ENCODE measurements around the gene ASS1. TPM values are rescaled to one million over a fixed set of nuclear protein-coding genes. Genes with fewer than 3 reads are reported as not detected.

ASS1 gene
- total and polyA plus RNA-seq, 2 of the 13 experiments (the other 11 are each of a cell fraction or from before 2014, with no cell fraction given), result 77.6 to 122 TPM

DNA sequence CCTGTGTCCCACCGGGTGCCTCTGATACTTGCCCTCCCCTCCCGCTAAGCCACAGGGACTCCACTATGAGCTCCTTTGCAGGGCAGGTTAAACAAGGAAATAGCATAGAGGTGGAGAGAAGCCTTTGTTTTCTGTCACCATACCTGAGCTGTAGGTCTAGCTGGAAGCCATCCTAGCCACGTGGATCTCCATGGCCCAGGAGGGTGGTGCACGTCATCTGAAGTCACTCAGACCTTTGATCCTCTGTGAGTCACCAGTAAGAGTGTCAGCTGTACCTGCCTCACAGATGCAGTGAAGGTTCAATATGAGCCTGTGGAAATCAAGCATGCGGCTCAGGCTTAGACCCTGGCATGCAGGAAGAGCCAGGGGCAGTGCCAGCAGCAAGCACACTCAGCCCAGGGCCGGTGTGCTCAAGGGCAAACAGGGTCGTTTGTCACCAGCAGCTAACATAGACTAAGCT is 55.1 kb downstream of the ASS1 start (continued):
- TF ChIP-seq, protein P1, sequence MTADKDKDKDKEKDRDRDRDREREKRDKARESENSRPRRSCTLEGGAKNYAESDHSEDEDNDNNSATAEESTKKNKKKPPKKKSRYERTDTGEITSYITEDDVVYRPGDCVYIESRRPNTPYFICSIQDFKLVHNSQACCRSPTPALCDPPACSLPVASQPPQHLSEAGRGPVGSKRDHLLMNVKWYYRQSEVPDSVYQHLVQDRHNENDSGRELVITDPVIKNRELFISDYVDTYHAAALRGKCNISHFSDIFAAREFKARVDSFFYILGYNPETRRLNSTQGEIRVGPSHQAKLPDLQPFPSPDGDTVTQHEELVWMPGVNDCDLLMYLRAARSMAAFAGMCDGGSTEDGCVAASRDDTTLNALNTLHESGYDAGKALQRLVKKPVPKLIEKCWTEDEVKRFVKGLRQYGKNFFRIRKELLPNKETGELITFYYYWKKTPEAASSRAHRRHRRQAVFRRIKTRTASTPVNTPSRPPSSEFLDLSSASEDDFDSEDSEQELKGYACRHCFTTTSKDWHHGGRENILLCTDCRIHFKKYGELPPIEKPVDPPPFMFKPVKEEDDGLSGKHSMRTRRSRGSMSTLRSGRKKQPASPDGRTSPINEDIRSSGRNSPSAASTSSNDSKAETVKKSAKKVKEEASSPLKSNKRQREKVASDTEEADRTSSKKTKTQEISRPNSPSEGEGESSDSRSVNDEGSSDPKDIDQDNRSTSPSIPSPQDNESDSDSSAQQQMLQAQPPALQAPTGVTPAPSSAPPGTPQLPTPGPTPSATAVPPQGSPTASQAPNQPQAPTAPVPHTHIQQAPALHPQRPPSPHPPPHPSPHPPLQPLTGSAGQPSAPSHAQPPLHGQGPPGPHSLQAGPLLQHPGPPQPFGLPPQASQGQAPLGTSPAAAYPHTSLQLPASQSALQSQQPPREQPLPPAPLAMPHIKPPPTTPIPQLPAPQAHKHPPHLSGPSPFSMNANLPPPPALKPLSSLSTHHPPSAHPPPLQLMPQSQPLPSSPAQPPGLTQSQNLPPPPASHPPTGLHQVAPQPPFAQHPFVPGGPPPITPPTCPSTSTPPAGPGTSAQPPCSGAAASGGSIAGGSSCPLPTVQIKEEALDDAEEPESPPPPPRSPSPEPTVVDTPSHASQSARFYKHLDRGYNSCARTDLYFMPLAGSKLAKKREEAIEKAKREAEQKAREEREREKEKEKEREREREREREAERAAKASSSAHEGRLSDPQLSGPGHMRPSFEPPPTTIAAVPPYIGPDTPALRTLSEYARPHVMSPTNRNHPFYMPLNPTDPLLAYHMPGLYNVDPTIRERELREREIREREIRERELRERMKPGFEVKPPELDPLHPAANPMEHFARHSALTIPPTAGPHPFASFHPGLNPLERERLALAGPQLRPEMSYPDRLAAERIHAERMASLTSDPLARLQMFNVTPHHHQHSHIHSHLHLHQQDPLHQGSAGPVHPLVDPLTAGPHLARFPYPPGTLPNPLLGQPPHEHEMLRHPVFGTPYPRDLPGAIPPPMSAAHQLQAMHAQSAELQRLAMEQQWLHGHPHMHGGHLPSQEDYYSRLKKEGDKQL (CRISPR knock-in tag; IDR thresholded peaks at IDR 0.05; ENCODE audit: low read depth), result 0 out of 2 replicates have a peak, but pooled peaks have one; percentile 26
- 0 out of 2 replicates have a peak, but pooled peaks have one; percentile 41 for TF ChIP-seq ZNF24 (IDR thresholded peaks at IDR 0.05)

DNA sequence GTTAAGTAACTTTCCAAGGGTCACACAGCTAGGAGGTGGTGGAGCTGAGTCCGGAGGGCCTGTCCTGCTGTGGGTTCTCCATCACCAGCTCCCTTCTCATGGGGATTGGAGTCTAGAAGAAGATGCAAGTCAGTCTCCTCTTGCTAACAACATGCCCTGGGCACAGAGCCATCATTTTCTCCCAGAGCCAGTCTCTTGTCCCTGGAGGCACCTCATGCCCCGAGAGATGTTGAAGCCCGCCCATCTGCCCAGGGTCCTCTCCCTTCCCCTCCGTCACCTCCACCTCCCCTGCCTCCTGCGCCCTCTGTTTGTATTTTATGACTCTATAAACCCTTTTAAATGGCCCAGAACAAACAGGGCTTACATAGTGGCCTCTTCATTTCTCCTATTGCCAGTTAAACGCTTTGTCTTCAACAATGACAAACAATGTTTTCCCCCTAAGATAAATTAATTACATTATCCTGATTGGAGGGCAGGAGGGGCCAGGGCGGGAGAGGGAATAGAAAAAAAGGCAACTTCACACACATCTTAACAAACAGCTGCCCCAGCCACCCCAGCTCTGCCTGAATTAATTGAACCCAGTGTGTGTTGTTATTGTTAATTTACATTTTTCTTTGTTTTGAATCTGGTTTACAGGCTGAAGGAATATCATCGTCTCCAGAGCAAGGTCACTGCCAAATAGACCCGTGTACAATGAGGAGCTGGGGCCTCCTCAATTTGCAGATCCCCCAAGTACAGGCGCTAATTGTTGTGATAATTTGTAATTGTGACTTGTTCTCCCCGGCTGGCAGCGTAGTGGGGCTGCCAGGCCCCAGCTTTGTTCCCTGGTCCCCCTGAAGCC is 55.8 kb downstream of the ASS1 start:
- Histone ChIP-seq H3K4me1 (ENCODE audit: insufficient read depth, low read length) (peaks cover 42% of the 10 kb centered on the region), H3K79me2 (ENCODE audit: insufficient read depth, low read length) (no peaks in the 10 kb centered on the region), H3K4me3 (replicated peaks in 1 of 3; ENCODE audit: insufficient read depth in 1 of 3, low read depth in 2 of 3, low read length in 3 of 3) (peak overlapping the region in 2 of 3 experiments; percentile 23 to 65; a peak in 3 of 6 replicates), H4K20me1 (ENCODE audit: insufficient read depth, low read length) (no peaks in the 10 kb centered on the region), H3K9ac (ENCODE audit: insufficient read depth, low read depth, low read length) (peak overlapping the region; percentile 82), H2AFZ (ENCODE audit: low read length) (no peak overlapping the region), H3K36me3 (replicated peaks in 1 of 2; ENCODE audit: control insufficient read depth in 1 of 2, insufficient read depth in 2 of 2, low read length in 2 of 2) (peaks cover 0 to 7% of the 10 kb centered on the region in 2 experiments; a peak in 1 of 5 replicates), H3K9me3 (ENCODE audit: low read length) (peaks cover 3% of the 10 kb centered on the region; the same call in 1 of the 2 replicates), H3K4me2 (ENCODE audit: low read depth, low read length) (peak overlapping the region; percentile 84), H3K27me3 (ENCODE audit: control insufficient read depth in 1 of 2, insufficient read depth in 2 of 2, low read length in 2 of 2) (no peaks in the 10 kb centered on the region), H3K27ac (ENCODE audit: extremely low read length, insufficient read depth, low read length) (peak overlapping the region; percentile 95)
- POLR2A ChIA-PET, result interaction anchor here (0.7 to 4.2 kb wide), 21 partner anchors 10 to 193 kb away, joined by 3 to 86 read pairs (median 8); partner anchors contain the start of genes EXOSC2 and FUBP3
- in situ Hi-C loops (cut with HindIII; ENCODE audit: extremely low pct_ligation_motif_present, low pct_unique_long_range_greater_than_20kb), result no loop called here
- intact Hi-C loops (cut with micrococcal nuclease; ENCODE audit: unreplicated experiment), result no loop called here
- FAIRE-seq (no peak), DNase-seq (ENCODE audit: low spot score) (no peak), ATAC-seq (no peak)
- CTCF ChIA-PET (ENCODE audit: low intra/inter-chr PET ratio, low total read pairs), result no interaction called here
- WGBS (ENCODE audit: low lambda C conversion rate), result 71% methylated on average over 11 of the region's 12 CpGs
- no TSS peak for BruUV-seq (replicated peaks)
- TF ChIP-seq ZNF768 (CRISPR knock-in tag; IDR thresholded peaks at IDR 0.05) (peak; percentile 52; the same call in 1 of the 2 replicates), KMT2A (CRISPR knock-in tag; IDR thresholded peaks at IDR 0.05) (no peak), RCOR2 (CRISPR knock-in tag; IDR thresholded peaks at IDR 0.05) (no peak), MXD4 (CRISPR knock-in tag; IDR thresholded peaks at IDR 0.05) (no peak; the same call in 1 of the 2 replicates), ZNF3 (CRISPR knock-in tag; IDR thresholded peaks at IDR 0.05) (no peak), ZNF263 (CRISPR knock-in tag; IDR thresholded peaks at IDR 0.05) (0 out of 2 replicates have a peak, but pooled peaks have one; percentile 4), LCORL (IDR thresholded peaks at IDR 0.05) (no peak), LCORL (CRISPR knock-in tag; IDR thresholded peaks at IDR 0.05) (0 out of 2 replicates have a peak, but pooled peaks have one; percentile 3)
- TF ChIP-seq, protein P2, sequence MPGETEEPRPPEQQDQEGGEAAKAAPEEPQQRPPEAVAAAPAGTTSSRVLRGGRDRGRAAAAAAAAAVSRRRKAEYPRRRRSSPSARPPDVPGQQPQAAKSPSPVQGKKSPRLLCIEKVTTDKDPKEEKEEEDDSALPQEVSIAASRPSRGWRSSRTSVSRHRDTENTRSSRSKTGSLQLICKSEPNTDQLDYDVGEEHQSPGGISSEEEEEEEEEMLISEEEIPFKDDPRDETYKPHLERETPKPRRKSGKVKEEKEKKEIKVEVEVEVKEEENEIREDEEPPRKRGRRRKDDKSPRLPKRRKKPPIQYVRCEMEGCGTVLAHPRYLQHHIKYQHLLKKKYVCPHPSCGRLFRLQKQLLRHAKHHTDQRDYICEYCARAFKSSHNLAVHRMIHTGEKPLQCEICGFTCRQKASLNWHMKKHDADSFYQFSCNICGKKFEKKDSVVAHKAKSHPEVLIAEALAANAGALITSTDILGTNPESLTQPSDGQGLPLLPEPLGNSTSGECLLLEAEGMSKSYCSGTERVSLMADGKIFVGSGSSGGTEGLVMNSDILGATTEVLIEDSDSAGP (CRISPR knock-in tag; IDR thresholded peaks at IDR 0.05; ENCODE audit: borderline replicate concordance), result no peak
- TF ChIP-seq, protein P3, sequence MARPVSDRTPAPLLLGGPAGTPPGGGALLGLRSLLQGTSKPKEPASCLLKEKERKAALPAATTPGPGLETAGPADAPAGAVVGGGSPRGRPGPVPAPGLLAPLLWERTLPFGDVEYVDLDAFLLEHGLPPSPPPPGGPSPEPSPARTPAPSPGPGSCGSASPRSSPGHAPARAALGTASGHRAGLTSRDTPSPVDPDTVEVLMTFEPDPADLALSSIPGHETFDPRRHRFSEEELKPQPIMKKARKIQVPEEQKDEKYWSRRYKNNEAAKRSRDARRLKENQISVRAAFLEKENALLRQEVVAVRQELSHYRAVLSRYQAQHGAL (CRISPR knock-in tag; IDR thresholded peaks at IDR 0.05; ENCODE audit: not compliant biosample characterization), result no peak

All from HepG2 (cell line).